Left renal pelvis (tissue), 4 donors: ENCODE data around the gene CAB39L. TPM values are rescaled to one million over a fixed set of nuclear protein-coding genes. Genes with fewer than 3 reads are reported as not detected.
"Not testable (repeated sequence)": the region's sequence is repeated elsewhere in the genome, so short reads cannot be mapped to it uniquely, and the experiment has no call there.

Experiments used
- DNase-seq, 4 donors: peaks; one replicate each; pipeline ENCODE4 v3.0.0-alpha.2; 2013; ENCODE audit warnings: low read depth in 4 of 4, low spot score in 3 of 4
- polyA plus RNA-seq, 4 donors: library from polyadenylated mRNA; unstranded; fragments of 120-200 nt; gene quantifications; one replicate each; pipeline ENCODE4 v1.2.1, GENCODE V29; 2013; ENCODE audit not compliant: insufficient read length in 4 of 4

The CAB39L gene
- polyA plus RNA-seq, 4 donors: 6.1 to 23.2 (median 20.5) TPM

DNA sequence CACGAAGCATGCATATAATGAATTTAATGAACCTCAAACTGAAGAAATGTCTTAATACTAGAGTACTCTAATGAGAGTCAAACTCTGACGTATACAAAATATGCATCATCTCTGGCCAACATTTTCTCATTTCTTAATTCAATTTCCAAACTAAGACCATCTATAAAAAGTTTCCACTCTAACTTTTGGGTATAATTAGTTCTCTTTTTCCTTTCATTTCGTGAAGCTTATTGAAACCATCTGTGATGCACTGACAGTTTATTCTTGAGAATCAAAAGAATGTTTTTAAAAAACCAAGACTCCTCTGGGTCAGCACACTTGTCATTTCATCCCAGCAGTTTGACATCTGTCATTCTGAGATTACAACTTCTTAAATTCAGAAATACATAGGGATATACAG is 90.0 kb downstream of the CAB39L start:
- DNase-seq: no peak

DNA sequence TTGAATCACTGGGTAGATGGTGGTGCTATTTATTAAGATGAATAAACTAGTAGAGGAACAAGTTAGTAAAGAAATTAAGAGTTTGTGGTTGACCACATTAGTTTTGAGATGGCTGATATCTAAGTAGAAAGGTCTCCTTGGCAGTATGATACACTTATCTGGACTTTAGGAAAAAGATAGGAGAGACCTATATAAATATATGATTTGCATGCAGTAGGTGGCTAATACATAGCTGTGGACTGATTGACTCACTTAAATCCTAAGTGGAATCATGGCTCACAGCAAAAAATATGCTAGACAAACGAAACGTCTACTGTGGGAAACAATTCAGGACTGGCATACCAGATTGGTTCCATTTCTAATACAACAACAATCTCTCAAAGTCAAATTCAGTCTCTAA is 92.0 kb downstream of the CAB39L start:
- no peak for DNase-seq

DNA sequence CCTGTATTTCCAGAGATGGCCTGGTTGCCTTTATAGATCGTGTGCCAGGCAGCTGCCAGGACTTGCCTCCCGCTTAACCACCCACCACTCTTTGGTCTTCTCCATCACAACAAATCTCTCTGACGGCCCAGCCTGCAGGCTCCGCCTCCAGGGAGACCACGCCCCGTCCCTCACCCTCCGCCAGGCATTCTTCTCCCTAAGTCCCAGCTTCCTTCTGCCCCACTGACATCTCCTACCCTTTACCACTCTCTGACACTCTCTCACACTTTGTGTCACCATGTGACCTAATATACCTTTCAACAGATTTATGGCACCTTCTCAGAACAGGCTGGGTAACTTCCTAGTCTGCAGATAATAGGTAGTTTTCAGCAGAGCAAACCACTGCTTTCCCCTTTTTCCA is 95.1 kb downstream of the CAB39L start:
- DNase-seq: no peak

DNA sequence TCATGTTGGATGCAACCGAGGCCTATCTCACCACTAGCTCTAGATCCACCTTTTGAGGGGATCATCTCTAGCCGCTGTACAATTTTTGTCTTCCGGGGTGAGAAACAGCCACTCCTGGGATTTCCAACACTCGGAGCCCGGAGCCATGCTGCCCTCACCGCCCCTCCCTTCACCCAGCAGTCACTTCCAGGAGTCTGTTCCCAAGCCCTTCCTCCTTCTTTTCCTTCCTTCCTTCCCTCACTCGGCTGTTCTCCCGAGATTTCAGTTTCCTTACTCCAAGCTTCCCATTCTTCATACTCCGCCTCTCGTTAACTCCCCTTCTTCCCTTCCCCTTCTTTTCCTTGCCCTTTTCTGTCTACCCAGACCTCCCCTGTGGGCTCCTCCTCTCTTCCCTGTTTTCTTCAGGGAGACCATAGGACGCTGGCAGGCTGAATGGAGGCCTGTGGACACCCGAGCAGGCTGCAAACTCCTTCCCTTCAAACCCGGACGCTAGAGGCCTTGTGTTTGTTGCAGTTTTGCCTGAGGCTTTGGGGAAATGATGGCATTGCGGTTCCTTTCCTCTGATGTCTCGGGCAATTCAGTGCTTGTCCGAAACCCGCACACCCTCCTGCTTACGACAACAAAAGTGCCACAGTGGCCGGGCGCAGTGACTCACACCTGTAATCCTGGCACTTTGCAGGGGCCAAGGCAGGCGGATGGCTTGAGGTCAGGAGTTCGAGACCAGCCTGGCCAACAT is 96.0 kb downstream of the CAB39L start:
- no peak for DNase-seq

DNA sequence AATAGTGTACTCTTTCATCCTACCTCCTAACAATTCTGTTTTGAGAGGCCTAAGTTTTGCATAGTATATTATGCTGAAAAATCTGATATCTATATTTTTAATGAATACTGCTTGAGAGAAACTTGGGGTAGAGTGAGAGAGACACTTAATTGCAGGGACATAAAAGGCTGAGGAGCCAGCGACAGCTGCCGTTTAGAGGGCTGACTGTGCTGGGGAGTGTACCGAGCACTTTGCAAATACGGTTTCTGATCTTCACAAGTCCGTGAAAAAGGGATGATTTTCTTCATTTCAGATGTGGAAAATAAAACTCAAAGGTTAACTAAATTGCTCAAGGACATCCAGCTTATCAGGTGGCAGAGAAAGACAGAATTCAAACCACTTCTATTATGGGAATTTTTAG is 97.4 kb downstream of the CAB39L start:
- no peak for DNase-seq

DNA sequence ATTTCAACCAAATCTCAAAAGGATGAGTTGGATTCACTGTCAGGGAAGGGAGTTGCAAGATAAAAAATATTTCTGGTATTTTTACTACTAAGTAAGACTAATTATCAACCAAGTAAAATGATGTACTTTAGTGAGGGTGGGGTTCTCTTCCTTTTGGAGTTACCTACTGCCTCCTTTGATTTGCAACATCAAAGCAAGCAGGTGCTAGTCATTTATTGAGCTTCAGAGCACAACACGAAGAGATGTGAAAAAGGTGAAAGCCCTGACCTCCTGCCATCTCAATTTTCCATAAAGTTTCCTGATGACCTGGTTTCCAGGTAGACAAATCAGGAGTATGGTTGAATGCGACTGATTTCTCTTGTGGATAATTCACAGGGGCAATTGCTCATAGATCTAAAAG is 100.1 kb downstream of the CAB39L start:
- DNase-seq: no peak

DNA sequence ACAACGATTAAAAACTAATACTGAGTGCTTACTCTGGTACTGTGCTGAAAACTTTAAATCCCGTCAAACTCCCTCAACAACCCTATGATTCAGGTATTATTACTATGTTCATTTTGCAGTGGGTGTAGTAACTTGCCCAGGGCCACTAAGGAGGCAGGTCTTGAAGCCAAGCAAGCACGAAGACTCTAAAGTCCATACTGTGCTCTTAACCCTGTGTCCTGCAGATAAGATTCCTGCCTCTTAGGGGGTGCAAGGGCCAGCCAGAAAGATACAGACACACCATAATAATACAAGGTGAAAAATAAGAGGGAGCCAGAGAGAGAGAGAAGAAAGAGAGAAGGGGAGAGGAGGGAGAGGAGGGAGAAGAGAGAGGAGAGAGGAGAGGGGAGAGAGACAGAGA is 100.6 kb downstream of the CAB39L start:
- no peak for DNase-seq

DNA sequence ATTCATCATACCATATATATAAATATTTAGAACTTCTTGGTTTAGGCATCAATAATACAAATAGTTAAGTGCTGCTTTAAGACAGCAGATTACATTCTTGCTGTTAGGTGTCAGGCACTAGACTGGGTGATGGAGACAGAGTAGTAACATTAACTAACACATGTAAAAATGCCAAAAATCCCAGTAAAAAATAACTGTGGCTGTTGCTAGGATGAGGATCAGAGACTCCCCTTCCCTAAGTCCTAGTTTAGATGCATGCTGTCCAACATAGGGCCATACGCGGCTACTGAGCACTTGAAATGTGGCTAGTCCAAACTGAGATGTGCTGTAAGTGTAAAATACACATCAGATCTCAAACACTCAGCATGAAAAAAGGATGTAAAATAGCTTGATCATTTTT is 101.4 kb downstream of the CAB39L start:
- DNase-seq: no peak

DNA sequence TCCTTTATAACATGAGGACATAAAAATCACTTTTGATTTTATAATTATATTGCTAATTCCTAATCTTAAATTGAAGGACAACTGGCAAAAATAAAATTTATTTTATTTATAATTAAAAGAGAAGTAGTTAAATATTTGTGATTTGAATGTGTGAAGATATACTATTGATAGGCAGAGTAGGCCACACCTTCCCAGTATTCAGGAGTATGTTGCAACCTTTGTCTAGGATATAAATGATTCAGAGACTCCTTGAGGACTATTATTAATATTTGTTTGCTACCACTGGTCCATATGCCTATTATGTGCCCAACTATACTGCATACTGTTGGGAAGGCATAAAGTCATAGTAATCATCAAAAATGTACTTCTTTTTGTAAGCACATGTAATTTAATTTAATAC is 101.9 kb downstream of the CAB39L start:
- no peak for DNase-seq

DNA sequence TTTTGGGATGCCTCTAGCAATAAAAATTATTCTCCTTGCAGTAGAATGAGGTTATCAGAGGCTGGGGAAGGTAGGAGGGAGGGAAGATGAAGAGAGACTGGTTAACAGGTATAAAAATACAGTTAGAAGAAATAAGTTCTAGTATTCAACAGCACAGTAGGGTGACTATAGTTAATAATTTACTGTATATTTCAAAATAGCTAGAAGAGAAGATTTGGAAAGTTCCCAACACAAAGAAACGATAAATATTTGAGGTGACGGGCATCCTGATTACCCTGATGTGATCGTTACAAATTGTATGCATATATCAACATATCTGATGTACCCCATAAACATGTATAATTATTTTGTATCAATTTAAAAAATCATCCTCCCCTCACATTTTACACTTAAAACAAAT is 102.3 kb downstream of the CAB39L start:
- DNase-seq: no peak

DNA sequence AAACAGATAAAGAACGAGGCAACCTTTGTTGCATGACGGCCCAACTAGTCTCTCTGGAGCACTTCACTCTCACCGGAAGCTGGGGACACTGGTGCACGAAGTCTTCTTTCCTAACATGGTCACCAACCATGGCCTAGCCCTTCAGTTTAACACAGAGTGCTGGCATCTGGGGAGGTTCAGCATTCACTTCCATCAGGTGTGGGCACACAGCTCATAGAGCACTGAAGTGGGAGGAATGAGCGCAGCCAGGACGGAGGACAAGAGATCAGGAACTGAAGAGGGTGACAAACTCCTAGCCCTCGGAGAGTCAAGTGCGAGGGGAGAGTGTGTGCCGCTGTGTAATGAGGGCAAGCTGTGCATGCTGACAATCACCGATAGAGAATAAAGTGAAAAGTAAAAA is 103.7 kb downstream of the CAB39L start:
- DNase-seq: no peak

DNA sequence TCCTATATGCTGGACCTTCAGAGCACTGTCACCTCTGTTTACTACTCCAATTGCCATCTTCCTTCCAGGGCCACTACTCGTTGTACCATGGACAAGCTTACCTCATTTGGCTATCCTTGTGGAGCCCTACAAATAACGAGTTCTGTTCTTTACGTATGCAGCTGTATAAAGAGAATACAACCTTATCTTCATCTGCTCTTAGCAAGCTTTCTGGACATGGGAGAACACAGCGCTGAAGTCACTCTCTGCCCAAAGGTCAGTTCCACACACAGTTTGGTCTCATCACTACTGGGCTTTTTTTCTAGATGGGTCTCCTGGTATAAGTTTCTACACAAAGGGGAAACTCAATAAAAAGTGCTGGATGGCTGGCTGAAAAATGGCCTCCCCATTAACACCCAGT is 107.2 kb downstream of the CAB39L start:
- no peak for DNase-seq

DNA sequence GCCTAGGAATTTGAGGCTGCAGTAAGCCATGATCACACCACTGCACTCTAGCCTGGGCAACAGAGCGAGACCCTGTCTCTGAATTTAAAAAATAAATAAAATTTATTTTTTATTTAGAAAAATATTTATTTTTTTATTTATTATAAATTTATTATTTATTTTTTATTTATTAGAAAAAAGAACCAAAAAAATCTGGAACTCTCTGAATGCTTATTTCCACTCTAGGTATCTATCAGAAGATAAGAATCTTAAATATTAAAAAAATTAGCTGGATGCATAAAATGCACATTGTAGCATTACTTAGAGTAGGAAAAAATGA is 113.4 kb downstream of the CAB39L start:
- DNase-seq: no peak

DNA sequence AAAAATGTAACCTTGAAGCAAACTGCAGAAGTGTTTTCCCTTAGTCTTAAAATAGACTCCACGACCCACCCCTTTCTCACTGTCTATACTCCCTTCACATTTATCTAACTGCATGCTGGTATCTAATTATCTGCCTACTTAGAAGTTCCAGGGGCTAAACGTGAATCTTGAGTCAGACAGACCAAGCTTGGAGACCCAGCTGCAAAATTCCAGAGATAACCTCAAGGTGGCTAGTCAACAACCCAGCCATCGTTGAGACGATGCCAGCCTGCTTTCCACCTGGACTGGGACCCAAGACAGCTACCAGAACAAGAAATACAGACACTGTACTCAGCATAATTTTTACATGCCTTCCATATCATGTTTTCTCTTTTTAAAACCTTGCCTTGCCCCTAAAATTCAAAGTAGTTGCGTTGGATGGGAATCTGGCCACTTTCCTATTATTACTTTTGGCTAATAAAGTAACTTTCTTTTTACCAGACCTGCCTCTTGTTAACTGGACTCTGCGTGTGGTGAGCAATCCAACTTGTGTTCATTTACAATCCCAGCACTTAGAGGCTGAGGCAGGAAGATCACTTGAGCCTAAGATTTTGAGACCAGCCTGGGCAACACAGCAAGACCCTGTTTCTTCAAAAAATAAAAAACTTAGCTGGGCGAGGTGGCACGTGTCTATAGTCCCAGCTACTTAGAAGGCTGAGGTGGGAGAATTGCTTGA is 113.9 kb downstream of the CAB39L start:
- no peak for DNase-seq

DNA sequence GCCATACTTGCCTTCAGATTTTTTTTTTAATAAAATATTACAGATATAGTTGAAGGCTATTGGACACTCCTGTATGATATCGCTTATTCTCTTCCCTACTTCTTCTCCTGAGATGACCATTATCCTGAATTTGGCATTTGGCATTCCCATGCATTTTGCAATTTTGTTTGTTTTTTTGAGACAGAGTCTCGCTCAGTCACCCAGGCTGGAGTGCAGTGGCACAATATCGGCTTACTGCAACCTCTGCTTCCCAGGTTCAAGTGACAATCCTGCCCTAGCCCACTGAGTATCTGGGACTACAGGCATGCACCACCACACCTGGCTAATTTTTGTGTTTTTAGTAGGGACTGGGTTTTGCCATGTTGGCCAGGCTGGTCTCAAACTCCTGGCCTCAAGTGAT is 116.7 kb downstream of the CAB39L start:
- not testable (repeated sequence) for DNase-seq

DNA sequence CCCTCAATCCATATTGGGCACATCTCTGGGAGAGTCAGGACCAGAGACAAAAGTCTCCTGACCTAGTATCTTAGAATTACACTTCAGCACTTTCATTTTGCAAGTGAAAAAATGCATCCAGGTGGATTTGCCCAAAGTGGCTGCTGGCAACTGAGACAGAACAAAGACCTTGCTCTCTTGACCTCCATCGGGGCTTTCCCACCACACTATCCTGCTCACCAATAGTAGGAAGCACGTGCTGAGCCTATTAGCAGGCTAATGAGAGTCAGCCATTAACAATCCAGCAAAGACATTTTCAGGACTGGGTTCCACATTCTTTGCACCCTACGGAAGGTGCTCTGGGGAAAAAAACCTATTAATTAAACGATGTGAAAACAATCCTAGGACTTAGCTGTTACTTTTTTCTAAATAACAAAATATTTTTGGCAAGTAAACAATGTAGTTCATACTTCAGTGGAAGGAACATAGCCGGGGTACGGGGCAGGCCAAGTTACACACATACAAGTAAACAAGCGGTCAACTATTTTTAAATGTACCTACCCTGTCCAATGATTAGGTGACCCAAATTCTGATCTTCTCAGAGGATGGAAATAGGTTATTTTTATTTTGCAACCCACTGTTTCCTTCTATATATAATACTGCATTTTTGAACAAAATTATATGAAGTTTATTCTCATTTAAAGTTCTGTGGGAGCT is 117.5 kb downstream of the CAB39L start:
- no peak for DNase-seq

DNA sequence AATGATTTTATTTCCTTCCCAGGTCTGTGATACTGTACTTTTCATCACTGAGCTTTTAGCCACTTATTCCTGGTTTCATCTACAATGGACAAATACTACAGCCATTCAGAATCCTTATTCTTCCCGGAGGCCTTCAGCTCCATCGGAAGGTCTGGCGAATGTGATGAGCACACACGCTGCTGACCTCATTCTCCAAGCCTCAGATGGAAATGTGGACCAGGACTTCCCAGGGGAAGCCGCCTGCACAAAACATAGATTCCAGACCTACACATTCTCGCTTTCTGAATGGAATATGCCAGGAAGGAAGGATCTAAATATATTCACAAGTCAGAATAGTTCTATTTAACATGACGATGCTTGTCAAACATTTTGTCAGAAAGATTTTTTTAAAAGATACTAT is 120.5 kb downstream of the CAB39L start:
- DNase-seq: no peak

DNA sequence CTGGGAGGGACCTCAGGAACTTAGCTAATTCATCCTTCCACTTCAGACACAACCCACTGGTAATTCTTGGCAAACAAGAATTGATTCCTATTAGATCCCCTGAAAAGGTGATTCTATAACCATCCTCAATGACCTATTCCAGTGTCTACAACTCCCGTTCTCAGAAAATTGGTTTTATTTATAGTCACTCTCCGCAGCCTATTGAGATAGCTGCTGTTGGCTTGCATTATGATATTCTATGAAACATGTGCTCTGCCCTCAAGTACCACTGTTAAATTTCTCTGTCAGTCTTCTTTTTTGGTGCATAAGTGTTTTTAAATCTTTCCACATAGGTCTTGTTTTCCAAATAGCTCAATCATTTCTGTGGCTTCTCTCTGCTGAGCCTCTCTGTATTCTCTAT is 121.2 kb downstream of the CAB39L start:
- no peak for DNase-seq

DNA sequence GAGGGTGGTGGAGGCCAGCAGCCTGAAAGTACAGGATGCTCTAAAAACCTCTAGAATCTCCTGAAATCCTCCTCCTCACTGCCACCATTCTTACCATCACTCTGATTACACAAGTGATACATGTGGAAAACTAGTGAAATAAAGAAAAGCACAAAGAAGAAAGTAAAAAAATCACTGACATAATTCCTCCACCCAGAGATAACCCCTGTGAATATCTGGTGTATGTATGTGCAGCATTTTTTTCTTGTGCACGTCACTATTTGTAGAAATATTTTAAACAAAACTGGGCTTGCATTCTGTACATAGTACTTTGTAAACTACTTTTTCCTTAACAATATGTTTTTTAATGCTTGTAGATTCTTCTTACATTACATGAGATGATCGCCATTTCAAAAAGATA is 122.9 kb downstream of the CAB39L start:
- no peak for DNase-seq

DNA sequence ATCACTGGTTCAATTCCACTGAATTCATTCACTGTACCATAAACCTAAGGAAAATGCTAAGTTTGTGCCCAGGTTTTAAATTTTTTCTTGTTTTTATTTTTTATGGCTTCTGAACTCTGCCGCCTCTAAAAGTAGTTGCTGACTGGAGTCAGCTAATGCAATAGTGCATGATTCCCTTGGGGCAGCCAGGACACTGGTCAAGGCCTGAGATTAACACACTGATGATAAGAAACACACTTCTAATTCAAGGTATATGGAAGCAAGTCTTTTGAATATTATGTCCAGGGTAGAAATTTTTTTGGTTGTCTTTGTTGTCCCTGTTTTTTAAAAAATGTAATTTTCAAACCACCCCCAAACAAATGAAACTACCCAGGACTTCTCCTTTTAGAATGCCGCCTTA is 123.9 kb downstream of the CAB39L start:
- DNase-seq: no peak

DNA sequence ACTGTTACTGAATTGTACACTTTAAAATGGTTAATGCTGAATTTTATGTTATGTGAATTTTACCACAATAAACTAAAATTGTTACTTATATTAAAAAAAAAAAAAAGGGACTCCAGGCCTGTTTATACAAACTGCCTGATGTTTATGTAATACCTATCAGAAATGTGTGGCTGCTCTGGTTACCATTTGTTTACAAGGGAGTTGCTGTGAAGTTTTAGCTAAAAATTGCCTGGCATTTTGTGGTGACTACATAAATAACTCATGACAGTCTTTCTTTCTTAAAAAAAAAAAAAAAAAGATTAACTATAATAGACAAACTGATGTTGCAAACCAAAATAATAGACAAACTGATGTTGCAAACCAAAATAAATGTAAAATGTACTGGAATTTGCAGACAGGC is 124.3 kb downstream of the CAB39L start:
- DNase-seq: no peak
